HEK293 (cell line): ENCODE data around the gene PIP5K1C.

Experiments used
- BCL11A ChIP-seq: fragments of 450-650 bp; formaldehyde crosslinking; IDR thresholded peaks from 2 replicates; pipeline ENCODE4 v1.5.1; 2016; ENCODE audit warnings: low read depth, missing biosample characterization, missing genetic modification characterization
- GLIS1 ChIP-seq: fragments of 450-650 bp; formaldehyde crosslinking; IDR thresholded peaks from 2 replicates; pipeline ENCODE4 v1.5.1; 2016; ENCODE audit warnings: missing biosample characterization, missing genetic modification characterization
- SETDB1 ChIP-seq: IDR thresholded peaks from one replicate; pipeline ENCODE4 v1.6.1; 2017; ENCODE audit warnings: mild to moderate bottlenecking, low read length, moderate library complexity, mixed read lengths; ENCODE audit not compliant: insufficient read length
- ZBTB1 ChIP-seq: fragments of 450-650 bp; formaldehyde crosslinking; IDR thresholded peaks from 2 replicates; pipeline ENCODE4 v1.5.1; 2016; ENCODE audit warnings: missing biosample characterization, missing genetic modification characterization
- ZBTB20 ChIP-seq: fragments of 450-650 bp; formaldehyde crosslinking; IDR thresholded peaks from 2 replicates; pipeline ENCODE4 v1.5.1; 2016; ENCODE audit warnings: missing biosample characterization, missing genetic modification characterization
- ZBTB8A ChIP-seq: fragments of 450-650 bp; formaldehyde crosslinking; IDR thresholded peaks from 2 replicates; pipeline ENCODE4 v1.5.1; 2016; ENCODE audit warnings: missing biosample characterization, missing genetic modification characterization
- ZFHX2 ChIP-seq: fragments of 450-650 bp; formaldehyde crosslinking; conservative IDR thresholded peaks from 2 replicates; pipeline ENCODE4 v1.5.1; 2016; ENCODE audit warnings: missing biosample characterization, missing genetic modification characterization
- ZNF133 ChIP-seq: fragments of 450-650 bp; formaldehyde crosslinking; IDR thresholded peaks from 2 replicates; pipeline ENCODE4 v1.5.1; 2016; ENCODE audit warnings: missing biosample characterization, missing genetic modification characterization
- ZNF202 ChIP-seq: fragments of 450-650 bp; formaldehyde crosslinking; IDR thresholded peaks from 2 replicates; pipeline ENCODE4 v1.5.1; 2016; ENCODE audit warnings: missing biosample characterization, missing genetic modification characterization, borderline replicate concordance
- ZNF292 ChIP-seq: fragments of 450-650 bp; formaldehyde crosslinking; IDR thresholded peaks from 2 replicates; pipeline ENCODE4 v1.5.1; 2016; ENCODE audit warnings: low read depth, missing biosample characterization, missing genetic modification characterization, borderline replicate concordance
- ZNF324 ChIP-seq: fragments of 450-650 bp; formaldehyde crosslinking; IDR thresholded peaks from 2 replicates; pipeline ENCODE4 v1.5.1; 2016; ENCODE audit warnings: missing biosample characterization, missing genetic modification characterization
- ZNF48 ChIP-seq: fragments of 450-650 bp; formaldehyde crosslinking; IDR thresholded peaks from 2 replicates; pipeline ENCODE4 v1.5.1; 2016; ENCODE audit warnings: missing biosample characterization, missing genetic modification characterization
- ZNF792 ChIP-seq: fragments of 450-650 bp; formaldehyde crosslinking; IDR thresholded peaks from 2 replicates; pipeline ENCODE4 v1.5.1; 2016; ENCODE audit warnings: missing biosample characterization, missing genetic modification characterization
- TF ChIP-seq, protein P1 (sequence below): fragments of 450-650 bp; formaldehyde crosslinking; IDR thresholded peaks from 2 replicates; pipeline ENCODE4 v1.5.1; 2016; ENCODE audit warnings: missing biosample characterization, missing genetic modification characterization
- TF ChIP-seq, protein P2 (sequence below): fragments of 450-650 bp; formaldehyde crosslinking; IDR thresholded peaks from 2 replicates; pipeline ENCODE4 v1.5.1; 2016; ENCODE audit warnings: missing biosample characterization, missing genetic modification characterization
- TF ChIP-seq, protein P3 (sequence below): fragments of 450-650 bp; formaldehyde crosslinking; conservative IDR thresholded peaks from 2 replicates; pipeline ENCODE4 v1.5.1; 2016; ENCODE audit warnings: low read depth, missing biosample characterization, missing genetic modification characterization
- TF ChIP-seq, protein P4 (sequence below): fragments of 450-650 bp; formaldehyde crosslinking; IDR thresholded peaks from 2 replicates; pipeline ENCODE4 v1.5.1; 2017; ENCODE audit warnings: missing biosample characterization, missing genetic modification characterization

Gene PIP5K1C

DNA sequence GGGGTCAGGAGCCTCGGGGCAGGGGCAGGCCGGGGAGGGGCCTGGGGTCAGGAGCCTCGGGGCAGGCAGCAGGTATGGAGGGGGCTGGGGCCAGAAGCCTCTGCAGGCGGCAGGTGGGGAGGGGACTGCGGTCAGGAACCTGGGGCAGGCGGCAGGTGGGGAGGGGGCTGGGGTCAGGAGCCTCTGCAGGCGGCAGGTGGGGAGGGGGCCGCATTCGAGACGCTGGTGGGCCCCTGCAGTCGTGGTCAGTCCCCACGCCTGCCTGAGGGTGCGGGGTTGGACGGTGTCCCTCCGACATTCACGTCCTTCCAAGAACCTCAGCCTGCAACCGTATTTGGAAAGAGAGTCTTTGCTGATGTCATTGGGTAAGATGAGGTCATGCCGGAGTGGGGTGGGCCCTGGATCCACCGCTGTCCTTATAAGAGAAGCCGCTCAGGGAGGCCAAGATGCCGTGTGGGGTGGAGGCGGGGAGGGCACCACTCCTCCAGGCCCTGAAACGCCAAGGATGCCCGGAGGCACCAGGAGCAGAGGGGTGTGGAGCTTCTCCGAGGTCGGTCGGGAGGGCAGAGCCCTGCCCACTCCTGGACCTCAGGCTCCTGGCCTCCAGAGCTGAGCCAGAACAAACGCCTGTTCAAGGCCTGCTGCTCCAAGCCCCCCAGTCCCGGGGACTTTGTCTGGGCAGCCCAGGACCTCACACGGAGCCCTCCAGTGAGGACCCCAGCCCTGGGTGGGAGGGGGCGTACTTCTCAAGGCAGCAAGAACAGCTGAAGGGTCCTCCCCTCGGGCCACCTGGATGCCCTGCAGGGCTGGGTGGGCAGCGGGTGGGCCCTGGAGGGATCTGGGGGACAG is 30.1 kb downstream of the PIP5K1C start (continued):
- TF ChIP-seq, protein P1, sequence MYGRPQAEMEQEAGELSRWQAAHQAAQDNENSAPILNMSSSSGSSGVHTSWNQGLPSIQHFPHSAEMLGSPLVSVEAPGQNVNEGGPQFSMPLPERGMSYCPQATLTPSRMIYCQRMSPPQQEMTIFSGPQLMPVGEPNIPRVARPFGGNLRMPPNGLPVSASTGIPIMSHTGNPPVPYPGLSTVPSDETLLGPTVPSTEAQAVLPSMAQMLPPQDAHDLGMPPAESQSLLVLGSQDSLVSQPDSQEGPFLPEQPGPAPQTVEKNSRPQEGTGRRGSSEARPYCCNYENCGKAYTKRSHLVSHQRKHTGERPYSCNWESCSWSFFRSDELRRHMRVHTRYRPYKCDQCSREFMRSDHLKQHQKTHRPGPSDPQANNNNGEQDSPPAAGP (tag by site-specific recombination) = peak; percentile 66; the same call in 1 of the 2 replicates
- TF ChIP-seq ZNF48 (tag by site-specific recombination) (no peak), SETDB1 (no peak), BCL11A (tag by site-specific recombination) (peak; percentile 52; the same call in 1 of the 2 replicates), ZBTB1 (tag by site-specific recombination) (no peak), ZNF792 (tag by site-specific recombination) (no peak), GLIS1 (tag by site-specific recombination) (peak; percentile 69), ZBTB8A (no peak), ZNF292 (tag by site-specific recombination) (no peak), ZBTB20 (no peak), ZNF133 (tag by site-specific recombination) (no peak), ZNF324 (tag by site-specific recombination) (no peak), ZFHX2 (tag by site-specific recombination) (peak; percentile 63), ZNF202 (tag by site-specific recombination) (no peak)
- TF ChIP-seq, protein P2, sequence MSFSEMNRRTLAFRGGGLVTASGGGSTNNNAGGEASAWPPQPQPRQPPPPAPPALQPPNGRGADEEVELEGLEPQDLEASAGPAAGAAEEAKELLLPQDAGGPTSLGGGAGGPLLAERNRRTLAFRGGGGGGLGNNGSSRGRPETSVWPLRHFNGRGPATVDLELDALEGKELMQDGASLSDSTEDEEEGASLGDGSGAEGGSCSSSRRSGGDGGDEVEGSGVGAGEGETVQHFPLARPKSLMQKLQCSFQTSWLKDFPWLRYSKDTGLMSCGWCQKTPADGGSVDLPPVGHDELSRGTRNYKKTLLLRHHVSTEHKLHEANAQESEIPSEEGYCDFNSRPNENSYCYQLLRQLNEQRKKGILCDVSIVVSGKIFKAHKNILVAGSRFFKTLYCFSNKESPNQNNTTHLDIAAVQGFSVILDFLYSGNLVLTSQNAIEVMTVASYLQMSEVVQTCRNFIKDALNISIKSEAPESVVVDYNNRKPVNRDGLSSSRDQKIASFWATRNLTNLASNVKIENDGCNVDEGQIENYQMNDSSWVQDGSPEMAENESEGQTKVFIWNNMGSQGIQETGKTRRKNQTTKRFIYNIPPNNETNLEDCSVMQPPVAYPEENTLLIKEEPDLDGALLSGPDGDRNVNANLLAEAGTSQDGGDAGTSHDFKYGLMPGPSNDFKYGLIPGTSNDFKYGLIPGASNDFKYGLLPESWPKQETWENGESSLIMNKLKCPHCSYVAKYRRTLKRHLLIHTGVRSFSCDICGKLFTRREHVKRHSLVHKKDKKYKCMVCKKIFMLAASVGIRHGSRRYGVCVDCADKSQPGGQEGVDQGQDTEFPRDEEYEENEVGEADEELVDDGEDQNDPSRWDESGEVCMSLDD = peak; percentile 27; the same call in 1 of the 2 replicates
- TF ChIP-seq, protein P3, sequence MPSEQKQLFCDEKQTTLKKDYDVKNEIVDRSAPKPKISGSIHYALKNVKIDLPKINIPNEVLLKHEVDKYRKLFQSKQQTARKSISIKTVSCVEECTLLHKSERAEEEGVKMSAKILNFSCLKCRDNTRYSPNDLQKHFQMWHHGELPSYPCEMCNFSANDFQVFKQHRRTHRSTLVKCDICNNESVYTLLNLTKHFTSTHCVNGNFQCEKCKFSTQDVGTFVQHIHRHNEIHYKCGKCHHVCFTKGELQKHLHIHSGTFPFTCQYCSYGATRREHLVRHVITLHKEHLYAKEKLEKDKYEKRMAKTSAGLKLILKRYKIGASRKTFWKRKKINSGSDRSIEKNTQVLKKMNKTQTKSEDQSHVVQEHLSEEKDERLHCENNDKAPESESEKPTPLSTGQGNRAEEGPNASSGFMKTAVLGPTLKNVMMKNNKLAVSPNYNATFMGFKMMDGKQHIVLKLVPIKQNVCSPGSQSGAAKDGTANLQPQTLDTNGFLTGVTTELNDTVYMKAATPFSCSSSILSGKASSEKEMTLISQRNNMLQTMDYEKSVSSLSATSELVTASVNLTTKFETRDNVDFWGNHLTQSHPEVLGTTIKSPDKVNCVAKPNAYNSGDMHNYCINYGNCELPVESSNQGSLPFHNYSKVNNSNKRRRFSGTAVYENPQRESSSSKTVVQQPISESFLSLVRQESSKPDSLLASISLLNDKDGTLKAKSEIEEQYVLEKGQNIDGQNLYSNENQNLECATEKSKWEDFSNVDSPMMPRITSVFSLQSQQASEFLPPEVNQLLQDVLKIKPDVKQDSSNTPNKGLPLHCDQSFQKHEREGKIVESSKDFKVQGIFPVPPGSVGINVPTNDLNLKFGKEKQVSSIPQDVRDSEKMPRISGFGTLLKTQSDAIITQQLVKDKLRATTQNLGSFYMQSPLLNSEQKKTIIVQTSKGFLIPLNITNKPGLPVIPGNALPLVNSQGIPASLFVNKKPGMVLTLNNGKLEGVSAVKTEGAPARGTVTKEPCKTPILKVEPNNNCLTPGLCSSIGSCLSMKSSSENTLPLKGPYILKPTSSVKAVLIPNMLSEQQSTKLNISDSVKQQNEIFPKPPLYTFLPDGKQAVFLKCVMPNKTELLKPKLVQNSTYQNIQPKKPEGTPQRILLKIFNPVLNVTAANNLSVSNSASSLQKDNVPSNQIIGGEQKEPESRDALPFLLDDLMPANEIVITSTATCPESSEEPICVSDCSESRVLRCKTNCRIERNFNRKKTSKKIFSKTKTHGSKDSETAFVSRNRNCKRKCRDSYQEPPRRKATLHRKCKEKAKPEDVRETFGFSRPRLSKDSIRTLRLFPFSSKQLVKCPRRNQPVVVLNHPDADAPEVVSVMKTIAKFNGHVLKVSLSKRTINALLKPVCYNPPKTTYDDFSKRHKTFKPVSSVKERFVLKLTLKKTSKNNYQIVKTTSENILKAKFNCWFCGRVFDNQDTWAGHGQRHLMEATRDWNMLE = no peak
- TF ChIP-seq, protein P4, sequence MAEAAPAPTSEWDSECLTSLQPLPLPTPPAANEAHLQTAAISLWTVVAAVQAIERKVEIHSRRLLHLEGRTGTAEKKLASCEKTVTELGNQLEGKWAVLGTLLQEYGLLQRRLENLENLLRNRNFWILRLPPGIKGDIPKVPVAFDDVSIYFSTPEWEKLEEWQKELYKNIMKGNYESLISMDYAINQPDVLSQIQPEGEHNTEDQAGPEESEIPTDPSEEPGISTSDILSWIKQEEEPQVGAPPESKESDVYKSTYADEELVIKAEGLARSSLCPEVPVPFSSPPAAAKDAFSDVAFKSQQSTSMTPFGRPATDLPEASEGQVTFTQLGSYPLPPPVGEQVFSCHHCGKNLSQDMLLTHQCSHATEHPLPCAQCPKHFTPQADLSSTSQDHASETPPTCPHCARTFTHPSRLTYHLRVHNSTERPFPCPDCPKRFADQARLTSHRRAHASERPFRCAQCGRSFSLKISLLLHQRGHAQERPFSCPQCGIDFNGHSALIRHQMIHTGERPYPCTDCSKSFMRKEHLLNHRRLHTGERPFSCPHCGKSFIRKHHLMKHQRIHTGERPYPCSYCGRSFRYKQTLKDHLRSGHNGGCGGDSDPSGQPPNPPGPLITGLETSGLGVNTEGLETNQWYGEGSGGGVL = peak; percentile 49
